Activated CD8-positive, alpha-beta memory T cell treated with anti-CD3 and anti-CD28 coated beads, Interleukin-2, amount 50 U/mL, for 4 hours (primary cell): Measurements from ENCODE around the gene BRI3BP.

ENCODE experiments used
- DNase-seq: peaks from one replicate; pipeline ENCODE4 v3.0.0-alpha.2; 2020

The BRI3BP gene

GRCh38 chr12:124993626-124994436 lies at the start of gene BRI3BP:
Gene BRI3BP (plus strand): TSS chr12:124993645. CDS start chr12:124993791, 146 bp downstream.
- DNase-seq: peak; percentile 31

DNA sequence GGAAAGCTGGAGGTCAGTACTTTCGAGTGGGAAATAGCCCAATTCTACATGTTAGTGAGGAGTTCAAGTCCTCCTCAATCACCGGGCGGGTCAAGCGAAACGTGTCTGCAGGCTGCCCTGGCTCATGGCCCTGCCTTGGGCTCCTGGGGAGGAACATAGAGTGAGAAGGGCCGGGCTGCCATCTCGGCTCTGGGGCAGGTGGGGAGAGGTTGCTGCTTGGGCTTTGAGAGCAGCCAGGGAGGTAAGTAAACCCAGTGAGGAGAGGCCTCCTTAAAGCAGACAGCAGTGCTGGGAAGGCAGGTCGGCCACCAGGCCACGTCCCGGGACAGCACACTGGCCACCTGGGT lies 47.0 kb upstream of the BRI3BP start:
- no peak for DNase-seq

DNA sequence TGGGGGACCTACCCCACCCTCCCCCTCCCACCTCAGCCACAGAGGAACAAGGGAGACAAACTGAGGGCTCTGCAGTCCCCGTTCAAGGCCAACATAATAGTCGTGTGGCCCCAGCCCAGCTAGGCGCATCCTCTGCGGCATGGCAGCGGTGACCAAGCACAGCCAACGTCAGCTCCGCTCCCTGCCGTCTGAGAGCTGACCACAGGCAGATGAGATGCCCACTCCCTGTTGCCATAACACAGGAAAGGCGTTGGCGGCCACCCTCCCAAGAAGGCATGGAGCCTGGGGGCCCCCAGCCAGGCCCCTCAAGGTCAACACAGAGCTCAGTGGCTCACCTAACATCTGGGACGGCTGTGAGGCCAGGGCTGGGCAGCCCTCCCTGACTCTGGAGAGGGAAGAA lies 46.4 kb upstream of the BRI3BP start:
- no peak for DNase-seq

DNA sequence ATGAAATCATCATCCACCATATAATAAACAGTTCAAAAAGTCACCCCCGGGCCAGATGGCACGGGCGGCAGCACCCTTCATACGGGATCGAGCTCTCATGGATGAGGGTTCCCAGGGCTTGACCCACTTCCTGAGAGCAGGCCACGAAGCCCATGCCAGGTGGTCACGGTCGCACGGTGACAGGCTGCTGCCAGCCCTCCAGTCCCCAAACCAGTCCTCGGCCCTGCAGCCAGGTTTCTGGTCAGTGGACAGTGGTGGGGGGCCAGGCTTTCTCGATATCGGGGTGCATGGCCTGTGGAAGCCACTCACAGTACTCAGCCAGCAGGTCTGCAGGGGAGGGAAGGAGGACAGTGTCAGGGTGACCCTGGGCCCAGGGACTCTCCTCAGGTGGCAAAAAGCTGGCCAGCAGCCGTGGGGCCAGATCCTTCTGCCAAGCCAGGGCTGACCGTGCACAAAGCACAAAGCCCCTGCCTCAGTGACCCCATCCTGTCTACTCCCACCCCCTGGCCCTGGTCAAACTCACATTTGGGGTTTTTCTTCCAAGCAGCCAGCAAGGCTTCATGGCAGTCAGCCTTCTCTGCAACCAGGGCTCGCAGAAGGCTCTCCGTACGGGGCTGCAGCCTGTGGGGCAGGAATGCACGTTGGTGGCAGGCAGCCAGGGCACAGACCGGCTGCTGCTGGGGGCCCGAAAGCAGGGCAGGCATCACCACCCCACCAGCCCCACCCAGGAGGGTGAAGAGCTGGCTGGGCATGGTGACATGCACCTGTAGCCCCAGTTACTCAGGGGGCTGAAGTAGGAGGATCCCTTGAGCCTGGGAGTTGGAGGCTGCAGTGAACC lies 45.7 kb upstream of the BRI3BP start:
- no peak for DNase-seq

DNA sequence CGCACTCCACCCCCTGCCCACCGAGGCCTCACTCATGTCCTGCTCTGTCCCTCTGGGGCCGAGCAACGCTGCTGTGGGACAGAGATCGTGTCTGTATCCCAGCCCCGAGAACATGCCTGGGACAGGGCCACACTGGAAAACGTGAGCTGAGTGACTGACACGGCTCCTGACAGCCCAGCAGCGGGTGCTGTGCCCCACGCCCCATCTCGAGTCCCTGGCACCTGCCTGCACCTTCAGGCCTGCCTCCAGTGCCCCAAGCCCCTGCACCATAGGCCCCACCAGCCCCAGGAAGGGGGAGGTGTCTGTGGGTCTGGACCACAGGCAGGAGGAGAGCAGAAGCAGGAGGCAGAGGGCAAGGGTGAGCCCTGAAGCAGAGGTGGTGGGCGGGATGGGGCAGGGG lies 44.4 kb upstream of the BRI3BP start:
- no peak for DNase-seq

DNA sequence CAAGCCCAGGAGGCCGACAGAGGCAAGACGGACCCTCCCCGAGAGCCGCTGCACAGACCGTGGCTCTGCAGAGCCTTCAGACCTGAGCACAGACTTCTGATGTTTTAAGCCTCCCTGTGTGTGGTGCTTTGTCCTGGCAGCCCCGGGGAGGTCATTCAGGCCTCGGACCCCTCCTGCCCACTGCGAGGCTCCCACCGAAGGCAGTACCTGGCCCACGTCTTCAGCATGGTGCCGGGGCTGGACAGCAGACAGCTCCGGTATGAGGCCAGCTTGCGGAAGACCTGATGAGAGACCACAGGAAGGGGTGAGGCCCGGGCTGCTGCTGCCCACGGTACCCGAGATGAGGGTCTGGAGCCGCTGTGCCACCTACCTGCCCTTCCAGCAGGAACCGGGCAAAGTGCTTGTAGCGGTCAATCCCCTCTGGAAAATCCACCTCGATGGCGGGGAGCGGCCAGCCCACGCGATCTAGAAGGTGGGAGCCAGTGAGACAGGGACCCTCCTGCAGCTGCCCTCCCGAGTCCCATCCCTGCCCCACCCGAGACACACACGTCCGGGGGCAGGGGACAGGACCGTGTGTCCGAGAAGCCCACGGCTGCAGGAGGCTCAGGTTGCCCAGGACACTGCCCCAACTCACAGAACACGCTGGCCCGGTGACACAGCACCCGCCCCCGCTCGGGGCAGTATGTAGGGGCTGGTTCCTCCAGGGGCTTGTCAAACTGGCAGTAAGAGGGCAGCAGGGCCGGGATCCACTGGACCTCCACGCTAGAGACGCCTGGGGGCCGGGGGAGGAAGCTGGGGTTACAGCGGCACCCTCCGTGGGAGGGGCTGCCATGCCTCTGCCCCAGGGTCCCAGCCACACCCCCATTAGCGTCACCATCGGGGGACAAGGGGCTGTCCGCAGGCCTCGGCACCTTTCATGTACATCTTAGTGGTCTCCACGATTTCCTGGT lies 43.4 kb upstream of the BRI3BP start:
- no peak for DNase-seq

DNA sequence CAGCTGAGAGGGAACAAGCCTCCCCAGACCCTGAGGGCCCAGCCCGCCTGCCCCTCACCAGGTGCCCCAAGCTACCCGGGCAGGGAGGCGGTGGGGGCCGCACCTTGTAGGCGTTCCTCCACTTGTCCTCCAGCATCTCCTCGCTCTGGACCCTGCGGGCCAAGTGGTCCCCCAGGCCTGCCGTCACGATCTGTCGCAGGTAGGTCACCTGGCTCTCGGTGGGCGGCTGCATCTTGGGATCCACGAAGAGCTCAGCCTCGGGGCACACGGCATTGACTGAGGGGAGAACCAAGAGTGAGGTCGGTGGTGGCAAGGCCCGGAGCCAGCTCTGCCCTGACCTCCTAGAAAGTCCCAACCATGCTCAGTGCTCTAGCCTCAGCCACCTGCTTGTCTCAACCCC lies 41.1 kb upstream of the BRI3BP start:
- DNase-seq: no peak

DNA sequence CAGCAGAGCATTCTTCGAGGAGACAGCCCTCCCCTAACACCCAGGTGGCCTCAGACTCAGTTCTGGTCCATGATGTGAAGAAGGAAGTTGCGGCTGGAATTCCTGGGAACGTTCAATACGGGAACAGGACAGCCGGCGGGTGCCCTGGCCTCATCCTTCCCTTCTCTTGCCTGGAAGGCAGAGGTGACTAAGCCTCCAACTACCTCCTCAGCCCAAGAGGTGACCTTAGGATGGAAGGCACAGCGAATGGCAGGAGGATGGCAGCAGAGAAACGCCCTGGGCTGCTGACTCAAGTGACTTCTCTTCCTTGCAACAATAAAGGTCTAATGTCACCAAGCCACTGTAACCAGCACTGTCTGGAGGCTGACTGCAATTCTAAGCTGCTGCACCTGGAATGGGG lies 40.6 kb upstream of the BRI3BP start:
- DNase-seq: no peak

GRCh38 chr12:124953689-124954405 lies 39.6 kb upstream of the BRI3BP start:
- no peak for DNase-seq

DNA sequence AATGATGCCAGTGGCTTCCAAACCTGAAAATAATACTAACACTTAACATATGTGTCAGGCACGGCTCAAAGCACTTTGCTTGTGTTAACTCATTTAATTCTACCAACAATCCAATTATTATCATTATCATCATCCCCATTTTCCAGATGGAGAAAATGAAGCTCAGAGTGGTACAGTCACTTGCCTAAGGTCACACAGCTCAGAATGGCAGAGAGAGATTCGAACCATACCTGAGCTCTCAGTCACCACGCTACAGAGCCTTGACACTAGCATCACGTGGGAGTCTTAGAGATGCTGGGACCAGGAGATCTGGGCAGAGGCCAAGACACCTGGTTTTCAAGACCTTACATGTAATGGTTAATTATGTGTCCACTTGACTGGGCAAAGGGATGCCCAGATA lies 38.7 kb upstream of the BRI3BP start:
- no peak for DNase-seq

GRCh38 chr12:124956571-124956970 lies 36.9 kb upstream of the BRI3BP start:
- DNase-seq: no peak

DNA sequence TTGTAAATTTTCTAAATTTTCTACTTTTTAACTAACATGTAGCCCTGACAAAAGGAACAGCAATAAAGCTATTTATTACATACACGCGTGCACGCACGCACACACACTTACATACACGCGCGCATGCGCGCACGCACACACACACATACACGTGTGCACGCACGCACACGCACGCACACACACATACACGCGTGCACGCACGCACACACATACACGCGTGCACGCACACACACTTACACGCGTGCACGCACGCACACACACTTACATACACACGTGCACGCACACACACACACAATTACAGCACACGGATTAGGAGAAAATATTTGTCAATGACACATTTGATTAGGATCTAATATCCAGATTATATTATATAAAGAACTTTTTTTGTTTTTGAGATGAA lies 32.4 kb upstream of the BRI3BP start:
- no peak for DNase-seq

- no peak for DNase-seq
These were observed 30.2 kb upstream of the BRI3BP start for GRCh38 chr12:124963211-124963610.

GRCh38 chr12:124964251-124964650 lies 29.2 kb upstream of the BRI3BP start:
- no peak for DNase-seq

DNA sequence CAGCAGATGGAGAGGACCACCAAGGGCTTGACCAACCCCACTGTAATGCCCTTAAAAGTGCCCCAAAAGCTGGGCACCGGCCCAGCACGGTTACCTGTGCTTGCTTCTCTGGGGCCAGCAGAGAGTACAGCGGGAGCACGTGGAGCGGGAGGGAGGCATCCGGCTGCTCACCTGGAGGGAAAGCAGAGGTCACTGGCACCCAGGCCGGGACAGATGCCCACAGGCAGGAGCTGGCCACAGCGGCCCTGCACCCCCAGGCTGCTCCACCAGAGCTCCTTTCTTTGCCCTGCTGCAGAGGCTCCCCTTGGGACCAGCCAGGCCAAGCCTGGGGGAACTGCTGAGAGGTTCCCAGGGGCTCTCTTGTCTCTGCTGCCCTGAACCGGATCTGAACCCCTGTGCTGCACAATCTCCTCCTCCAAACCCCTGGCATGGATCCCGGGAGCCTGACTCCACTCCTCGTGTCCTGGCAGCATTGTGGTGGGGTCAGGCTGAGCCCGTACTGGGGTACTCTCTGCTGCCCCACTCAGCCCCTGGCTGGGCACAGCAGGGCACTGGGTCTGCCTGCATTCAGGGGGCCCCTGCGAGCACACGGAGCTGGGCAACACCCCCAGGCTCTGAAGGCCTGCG lies 28.5 kb upstream of the BRI3BP start:
- no peak for DNase-seq

DNA sequence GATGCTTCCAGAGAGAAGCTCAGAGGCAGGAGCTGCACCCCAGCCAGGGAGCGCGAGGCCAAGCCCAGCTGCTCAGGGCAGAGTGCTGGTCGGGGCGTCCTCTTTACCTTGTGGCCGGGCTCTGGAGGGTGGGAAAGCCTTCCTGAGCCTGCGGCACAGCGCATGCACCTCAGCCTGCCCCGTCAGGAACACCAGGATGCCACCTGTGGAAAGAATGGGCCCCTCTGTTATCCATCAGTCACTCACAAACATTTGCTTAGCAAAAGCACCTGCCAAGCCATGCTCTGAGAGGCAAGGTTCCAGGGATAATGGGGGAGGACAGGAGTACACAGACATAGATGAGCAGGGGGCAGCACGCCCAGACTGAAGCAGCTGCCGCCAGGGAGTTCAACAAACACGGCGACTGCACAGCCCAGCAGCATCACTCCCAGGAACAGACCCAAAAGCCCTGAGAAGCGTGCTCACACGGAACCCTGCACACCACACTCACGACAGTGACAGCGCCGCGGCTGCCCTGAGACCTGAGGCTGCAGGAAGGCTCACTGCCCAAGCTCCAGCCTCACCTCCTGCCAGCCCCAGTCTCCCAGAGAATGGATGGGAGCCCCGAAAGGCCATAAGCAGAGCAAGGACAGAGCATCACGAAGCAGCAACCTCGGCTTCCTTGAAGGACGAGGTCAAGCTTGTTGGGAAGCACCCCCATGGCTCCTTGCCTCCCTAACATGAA lies 26.3 kb upstream of the BRI3BP start:
- no peak for DNase-seq

DNA sequence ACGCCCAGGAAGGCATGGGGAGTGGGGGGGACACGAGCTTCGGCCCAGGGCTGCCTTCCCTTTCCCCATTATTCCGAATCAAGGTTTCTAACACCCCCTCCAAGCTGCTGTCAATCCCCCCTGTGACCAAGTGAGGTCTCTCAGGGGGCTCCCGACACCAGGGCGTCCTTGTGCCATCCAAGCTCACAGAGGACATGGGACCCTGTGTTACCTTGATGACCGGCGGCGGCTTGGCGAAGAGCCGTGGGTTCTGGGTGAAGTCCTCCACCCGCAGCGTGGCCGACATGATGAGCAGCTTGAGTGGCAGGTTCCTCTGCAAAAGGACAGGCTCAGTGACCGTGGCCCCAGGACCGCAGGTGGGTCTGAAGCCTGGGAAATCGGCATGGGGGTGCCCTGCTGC lies 24.8 kb upstream of the BRI3BP start:
- no peak for DNase-seq

DNA sequence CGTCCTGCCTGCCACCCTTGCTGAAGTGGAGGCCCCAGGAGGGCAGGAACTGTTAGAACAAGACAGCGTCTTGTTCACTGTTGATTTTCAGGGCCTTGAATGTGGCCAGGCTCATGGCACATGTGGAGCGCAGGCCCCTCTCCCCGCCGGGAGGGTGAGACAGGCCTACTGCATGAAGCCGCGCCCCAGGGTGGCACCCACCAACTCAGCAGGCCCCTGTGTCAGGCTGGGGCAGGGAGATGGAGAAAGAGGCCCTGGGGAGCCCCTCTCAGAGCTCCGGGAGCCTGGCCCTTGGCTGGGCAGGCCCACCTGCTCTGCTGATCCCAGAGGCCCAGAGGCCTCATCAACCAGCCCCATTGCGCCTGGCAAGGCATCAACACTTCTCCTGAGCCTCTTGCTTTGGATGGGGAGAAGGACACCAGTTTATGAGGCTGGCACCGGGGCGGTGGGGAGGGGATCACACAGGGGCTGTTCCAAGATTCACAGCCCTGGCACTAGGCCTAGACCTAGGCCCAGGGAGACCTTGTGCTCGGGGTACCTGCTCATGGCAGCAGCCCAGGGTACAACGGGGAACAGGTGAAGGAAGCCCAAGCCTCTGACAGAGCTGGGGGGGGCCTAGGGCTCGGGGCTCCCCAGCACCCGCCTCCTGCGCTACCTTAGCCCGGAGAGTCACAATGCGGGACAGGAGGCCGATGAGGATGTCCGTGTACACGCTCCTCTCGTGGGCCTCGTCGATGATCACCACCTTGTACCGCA lies 22.6 kb upstream of the BRI3BP start:
- DNase-seq: no peak

- DNase-seq: no peak
These were observed 21.8 kb upstream of the BRI3BP start for GRCh38 chr12:124971603-124972002.

GRCh38 chr12:124972211-124972610 lies 21.2 kb upstream of the BRI3BP start:
- no peak for DNase-seq

GRCh38 chr12:124975276-124975675 lies 18.2 kb upstream of the BRI3BP start:
- no peak for DNase-seq
